Astrocyte of the spinal cord (primary cell): Measurements from ENCODE around the gene EEFSEC.

Source experiments
- DNase-seq: peaks from one replicate; pipeline ENCODE4 v3.0.0; 2011; ENCODE audit warnings: low read depth, low spot score
- H3K4me3 ChIP-seq: 2 replicates; pipeline ENCODE4 v1.5.1; 2011; ENCODE audit warnings: low read depth, mild to moderate bottlenecking, low read length, moderate library complexity
- in situ Hi-C: cut with HindIII; loops from 2 replicates; pipeline ENCODE4 v1.10.0; 2017; ENCODE audit warnings: low sequenced_read_pairs
- TF ChIP-seq, protein P1 (sequence below): IDR thresholded peaks from 2 replicates; pipeline ENCODE4 v1.5.1; 2012; ENCODE audit warnings: low read depth, mild to moderate bottlenecking, low read length, inconsistent platforms

Gene EEFSEC

DNA sequence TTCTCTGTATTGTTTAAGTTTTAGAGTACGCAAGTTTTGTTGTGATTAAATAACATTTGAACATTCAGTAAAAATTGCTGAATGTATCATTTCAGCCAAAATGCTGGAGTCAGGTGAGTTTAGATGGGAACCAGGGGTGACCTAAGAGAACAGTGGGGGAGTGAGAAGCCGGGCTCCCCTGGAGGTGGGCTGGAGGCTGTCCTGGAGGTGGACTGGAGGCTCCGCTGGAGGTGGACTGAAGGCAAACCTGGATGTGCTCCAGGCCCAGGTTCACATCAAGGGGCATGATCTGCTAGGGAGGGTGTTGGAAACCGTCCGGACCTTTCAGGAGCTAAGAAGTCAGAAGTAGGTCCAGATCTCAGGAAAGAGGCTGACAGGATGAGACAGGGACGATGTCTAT lies 289.7 kb downstream of the EEFSEC start:
- DNase-seq = no peak

DNA sequence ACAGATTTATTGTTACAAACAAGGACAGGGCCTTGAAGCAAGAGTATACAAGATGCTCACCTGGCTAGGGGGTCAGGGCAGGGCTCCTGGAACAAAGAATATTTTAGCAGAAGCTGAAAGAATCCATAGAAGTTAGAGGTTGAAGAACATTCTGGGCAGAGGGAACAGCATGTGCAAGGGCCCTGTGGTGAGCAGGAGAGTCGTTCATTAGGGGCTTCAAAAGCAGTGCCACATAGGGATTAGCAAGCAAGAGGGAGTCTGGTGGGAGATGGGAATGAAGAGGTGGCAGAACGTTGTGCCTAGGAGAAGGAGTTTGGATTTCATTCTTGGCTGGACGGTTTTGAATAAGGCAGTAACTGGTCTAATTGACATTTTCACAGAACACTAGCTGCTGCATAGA lies 290.5 kb downstream of the EEFSEC start:
- in situ Hi-C loops = no loop called here
- no peak for DNase-seq
- no peak overlapping the region for H3K4me3 ChIP-seq
- TF ChIP-seq, protein P1, sequence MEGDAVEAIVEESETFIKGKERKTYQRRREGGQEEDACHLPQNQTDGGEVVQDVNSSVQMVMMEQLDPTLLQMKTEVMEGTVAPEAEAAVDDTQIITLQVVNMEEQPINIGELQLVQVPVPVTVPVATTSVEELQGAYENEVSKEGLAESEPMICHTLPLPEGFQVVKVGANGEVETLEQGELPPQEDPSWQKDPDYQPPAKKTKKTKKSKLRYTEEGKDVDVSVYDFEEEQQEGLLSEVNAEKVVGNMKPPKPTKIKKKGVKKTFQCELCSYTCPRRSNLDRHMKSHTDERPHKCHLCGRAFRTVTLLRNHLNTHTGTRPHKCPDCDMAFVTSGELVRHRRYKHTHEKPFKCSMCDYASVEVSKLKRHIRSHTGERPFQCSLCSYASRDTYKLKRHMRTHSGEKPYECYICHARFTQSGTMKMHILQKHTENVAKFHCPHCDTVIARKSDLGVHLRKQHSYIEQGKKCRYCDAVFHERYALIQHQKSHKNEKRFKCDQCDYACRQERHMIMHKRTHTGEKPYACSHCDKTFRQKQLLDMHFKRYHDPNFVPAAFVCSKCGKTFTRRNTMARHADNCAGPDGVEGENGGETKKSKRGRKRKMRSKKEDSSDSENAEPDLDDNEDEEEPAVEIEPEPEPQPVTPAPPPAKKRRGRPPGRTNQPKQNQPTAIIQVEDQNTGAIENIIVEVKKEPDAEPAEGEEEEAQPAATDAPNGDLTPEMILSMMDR = no peak

More for the DNA sequence above, 289.7 kb downstream of the EEFSEC start:
- TF ChIP-seq, protein P1 = no peak
- in situ Hi-C loops = no loop called here
- H3K4me3 ChIP-seq = no peak overlapping the region

DNA sequence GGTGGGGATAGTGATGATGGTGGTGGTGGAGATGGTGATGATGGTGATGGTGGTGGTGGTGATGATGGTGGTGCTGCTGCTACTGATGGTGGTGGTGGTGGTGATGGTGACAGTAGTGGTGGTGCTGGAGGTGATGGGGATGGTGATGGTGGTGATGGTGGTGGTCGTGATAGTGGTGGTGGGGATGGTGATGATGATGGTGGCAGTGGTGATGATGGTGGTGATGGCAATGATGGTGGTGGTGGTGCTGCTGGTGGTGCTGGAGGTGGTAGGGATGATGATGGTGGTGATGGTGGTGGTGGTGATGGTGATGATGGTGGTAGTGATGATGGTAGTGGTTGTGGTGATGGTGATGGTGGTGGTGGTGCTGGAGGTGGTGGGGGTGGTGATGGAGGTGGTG lies 292.1 kb downstream of the EEFSEC start:
- TF ChIP-seq, protein P1 = no peak
- DNase-seq = no peak
- in situ Hi-C loops = no loop called here
- no peak overlapping the region for H3K4me3 ChIP-seq

DNA sequence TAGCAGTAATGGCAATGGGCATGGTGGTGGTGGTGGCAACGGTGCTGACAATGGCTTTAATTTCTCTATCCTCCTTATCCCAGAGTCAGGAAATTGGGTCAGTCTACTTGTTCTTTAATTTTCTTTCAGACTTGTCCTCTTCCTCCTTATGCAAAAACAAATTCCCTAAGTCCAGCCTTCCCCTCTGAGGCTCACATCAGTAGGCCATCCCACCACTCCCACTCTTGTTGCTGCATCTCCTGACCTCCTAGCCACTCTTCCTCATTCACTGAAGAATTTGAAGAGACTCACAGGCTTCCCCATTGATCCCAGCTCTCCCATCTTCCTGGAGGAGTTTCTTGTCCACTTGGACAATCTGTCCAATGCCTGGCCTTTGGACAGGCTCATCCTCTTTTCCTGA lies 293.5 kb downstream of the EEFSEC start:
- TF ChIP-seq, protein P1 = no peak
- no peak for DNase-seq
- in situ Hi-C loops = no loop called here

DNA sequence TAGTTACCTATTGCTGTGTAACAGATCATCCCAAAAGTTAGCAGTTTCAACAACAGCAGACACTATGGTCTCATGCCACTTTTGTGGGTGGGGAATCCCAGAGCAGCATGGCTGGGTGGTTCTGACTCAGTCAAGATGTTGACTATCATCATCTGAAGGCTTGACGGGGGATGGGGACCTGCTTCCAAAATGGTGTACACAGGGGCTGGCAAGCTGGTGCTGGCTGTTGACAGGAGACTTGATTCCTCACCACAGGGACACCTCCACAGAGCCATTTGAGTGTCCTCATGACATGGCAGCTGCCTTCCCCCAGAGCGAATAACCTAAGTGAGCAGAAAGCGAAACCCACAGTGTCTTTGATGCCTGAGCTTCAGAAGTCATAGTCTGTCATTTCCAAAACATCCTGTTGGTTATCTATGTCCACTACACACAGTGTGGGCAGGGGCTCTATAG lies 294.3 kb downstream of the EEFSEC start:
- in situ Hi-C loops = no loop called here
- H3K4me3 ChIP-seq = no peak overlapping the region
- no peak for DNase-seq
- TF ChIP-seq, protein P1 = no peak

More for the DNA sequence above, 293.5 kb downstream of the EEFSEC start:
- H3K4me3 ChIP-seq = no peak overlapping the region

DNA sequence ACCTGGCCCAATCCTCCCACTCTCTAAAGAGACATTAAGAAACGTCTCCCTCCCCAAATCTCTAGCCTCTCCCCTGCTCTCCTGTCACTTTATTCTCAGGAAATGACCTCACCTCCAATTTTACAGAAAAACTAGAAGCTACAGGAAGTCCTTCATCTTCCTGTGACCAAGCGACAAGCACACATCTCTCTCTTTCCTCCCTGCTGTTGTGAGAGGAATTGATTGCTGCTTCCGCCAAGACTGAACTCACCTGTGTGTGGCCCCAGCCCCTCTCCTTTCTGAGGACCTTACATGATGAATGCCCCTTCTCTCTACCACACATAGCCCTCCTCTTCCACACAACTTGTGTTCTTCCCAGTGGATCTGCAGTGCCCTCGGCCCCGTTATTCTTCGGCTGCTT lies 295.2 kb downstream of the EEFSEC start:
- in situ Hi-C loops = no loop called here
- H3K4me3 ChIP-seq = no peak overlapping the region
- TF ChIP-seq, protein P1 = no peak
- DNase-seq = no peak

DNA sequence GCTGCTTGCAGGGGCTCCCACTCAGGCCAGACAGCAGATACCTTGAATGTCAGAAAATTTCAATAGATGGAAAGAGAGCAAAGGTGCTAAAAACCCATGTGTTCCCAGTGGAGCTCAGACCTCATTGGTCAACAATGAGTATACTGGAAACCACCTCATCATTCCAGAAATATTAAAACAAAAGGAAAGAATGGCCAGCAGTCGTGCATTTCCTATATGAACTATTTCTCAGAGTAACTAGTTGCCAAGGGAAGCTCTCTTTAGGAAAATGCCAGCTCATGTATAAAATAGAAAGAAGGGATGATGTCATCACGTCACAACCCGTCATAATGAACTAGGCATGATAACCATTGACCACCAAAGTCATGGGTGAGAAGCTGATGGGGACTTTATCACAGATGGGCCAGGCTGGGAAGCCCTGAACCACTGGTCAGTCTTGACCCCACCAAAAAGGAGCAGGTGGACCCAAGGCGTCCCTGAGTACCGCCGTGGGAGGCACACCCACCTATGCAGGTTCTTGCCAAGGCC lies 295.9 kb downstream of the EEFSEC start:
- H3K4me3 ChIP-seq = no peak overlapping the region
- no peak for DNase-seq
- TF ChIP-seq, protein P1 = no peak
- in situ Hi-C loops = no loop called here
